A549 (cell line): ENCODE data around the gene MEAK7. TPM values are rescaled to one million over a fixed set of nuclear protein-coding genes. Genes with fewer than 3 reads are reported as not detected.

Experiments used
- ATAC-seq, 2 experiments: fragments of 200-7000 bp in 1 of 2; fragments of >200 bp in 1 of 2; cut with Nextera tagmentation in 1 of 2; cut with Tn5 transposase in 1 of 2; 3 replicates each; pipeline versions ENCODE4 v1.8.0 to v1.9.1; 2018 to 2020; ENCODE audit warnings: mild to moderate bottlenecking in 1 of 2, moderate library complexity in 1 of 2
- CTCF ChIA-PET: fragments of 300-600 bp; sonication (Branson Sonifier 250); formaldehyde crosslinking; extraction: SDS; loops from one replicate; lab custom pipeline; 2021; ENCODE audit warnings: antibody characterized with exemption, inconsistent platforms; lab: Yijun Ruan, JAX
- POLR2A ChIA-PET: fragments of 350-600 bp; formaldehyde crosslinking; extraction: SDS; loops from one replicate; lab custom pipeline; 2021; ENCODE audit warnings: antibody characterized with exemption, inconsistent platforms; lab: Yijun Ruan, JAX
- DNase-seq, 2 experiments: peaks; one replicate each; pipeline versions ENCODE4 v3.0.0 to v3.0.0-alpha.2; 2011 to 2016; ENCODE audit warnings: low read depth in 1 of 2, low spot score in 1 of 2
- FAIRE-seq: peaks from 2 replicates; lab custom pipeline; 2011; peaks lifted over from hg19 to GRCh38; lab: Jason Lieb, UNC
- H3K27ac ChIP-seq, 2 experiments: fragments of >200 bp; sonication (Bioruptor Twin); formaldehyde crosslinking; 3 replicates each; pipeline ENCODE4 v1.5.1; 2016 to 2017
- H3K4me1 ChIP-seq: fragments of >200 bp; sonication (Bioruptor Twin); formaldehyde crosslinking; 3 replicates; pipeline ENCODE4 v1.6.1; 2016
- H3K4me2 ChIP-seq: fragments of >200 bp; sonication (Bioruptor Twin); formaldehyde crosslinking; 3 replicates; pipeline ENCODE4 v1.6.1; 2016
- H3K4me3 ChIP-seq: fragments of >200 bp; sonication (Bioruptor Twin); formaldehyde crosslinking; 3 replicates; pipeline ENCODE4 v1.5.1; 2016
- H3K9me3 ChIP-seq: fragments of >200 bp; sonication (Bioruptor Twin); formaldehyde crosslinking; 3 replicates; pipeline ENCODE4 v1.6.1; 2016
- CEBPB ChIP-seq, 2 experiments: fragments of >200 bp in 1 of 2; sonication (Bioruptor Twin) in 1 of 2; formaldehyde crosslinking in 1 of 2; IDR thresholded peaks; 2 replicates each; pipeline ENCODE4 v1.6.1; 2012 to 2016
- CHD4 ChIP-seq: fragments of 200-600 bp; sonication (generic); IDR thresholded peaks from 2 replicates; pipeline ENCODE4 v1.6.1; 2016; ENCODE audit warnings: antibody characterized with exemption, mild to moderate bottlenecking, borderline replicate concordance
- ELK1 ChIP-seq: fragments of 150-350 bp; IDR thresholded peaks from 2 replicates; pipeline ENCODE4 v1.6.1; 2014; ENCODE audit warnings: low read depth, mild to moderate bottlenecking, low read length
- HDAC2 ChIP-seq: fragments of 200-600 bp; sonication (generic); IDR thresholded peaks from 2 replicates; pipeline ENCODE4 v1.6.1; 2016
- REST ChIP-seq: fragments of 200-600 bp; sonication (generic); IDR thresholded peaks from 2 replicates; pipeline ENCODE4 v1.6.1; 2016; ENCODE audit warnings: antibody characterized with exemption, mild to moderate bottlenecking, moderate library complexity
- SREBF2 ChIP-seq: fragments of 450-650 bp; IDR thresholded peaks from 2 replicates; pipeline ENCODE4 v1.6.1; 2014; ENCODE audit warnings: mild to moderate bottlenecking, moderate library complexity
- ZFP36 ChIP-seq: fragments of 450-650 bp; IDR thresholded peaks from 2 replicates; pipeline ENCODE4 v1.6.1; 2014; ENCODE audit warnings: borderline replicate concordance; ENCODE audit not compliant: partially characterized antibody
- WGBS: methylation state at CpG from one replicate; pipeline ENCODE4 v1.1.6; 2017; ENCODE audit errors: missing lambda C conversion rate; 5-methylcytosine and 5-hydroxymethylcytosine counted together
- polyA plus RNA-seq, 4 experiments: library from polyadenylated mRNA; depleted of rRNA in 3 of 4; stranded (reverse); fragments of >200 nt; fragmentation: RNase III in 1 of 4; extraction: RNeasy Plus Mini Kit Qiagen cat#74134 plus additional on column Dnase treatment in 1 of 4; gene quantifications; 2 replicates in 3 of 4; 3 replicates in 1 of 4; pipeline ENCODE4 v1.2.3, GENCODE V29; 2011 to 2017

Gene MEAK7
- polyA plus RNA-seq, 2 of the 4 experiments (the other 2 are of a cell fraction), result 26.2 to 30.5 TPM

- Histone ChIP-seq H3K4me1 (no peaks in the 10 kb centered on the region), H3K4me2 (no peak overlapping the region), H3K4me3 (no peak overlapping the region), H3K27ac (no peak overlapping the region), H3K9me3 (no peaks in the 10 kb centered on the region)
- POLR2A ChIA-PET, result no interaction called here
- DNase-seq (no peak), ATAC-seq (peak in 1 of 2 experiments; percentile 21; a peak in 3 of 6 replicates), FAIRE-seq (no peak)
- WGBS, result 92% methylated on average over 5 of the region's 14 CpGs
- CTCF ChIA-PET, result interaction anchor here (1.0 to 2.8 kb wide), 2 partner anchors 24 to 183 kb away, joined by 3 to 13 read pairs; no protein-coding TSS in a partner anchor
- TF ChIP-seq HDAC2, result no peak
- TF ChIP-seq, all 56 proteins: peak for 0
These were observed 44.5 kb downstream of the MEAK7 start for GRCh38 chr16:84459941-84460405.

DNA sequence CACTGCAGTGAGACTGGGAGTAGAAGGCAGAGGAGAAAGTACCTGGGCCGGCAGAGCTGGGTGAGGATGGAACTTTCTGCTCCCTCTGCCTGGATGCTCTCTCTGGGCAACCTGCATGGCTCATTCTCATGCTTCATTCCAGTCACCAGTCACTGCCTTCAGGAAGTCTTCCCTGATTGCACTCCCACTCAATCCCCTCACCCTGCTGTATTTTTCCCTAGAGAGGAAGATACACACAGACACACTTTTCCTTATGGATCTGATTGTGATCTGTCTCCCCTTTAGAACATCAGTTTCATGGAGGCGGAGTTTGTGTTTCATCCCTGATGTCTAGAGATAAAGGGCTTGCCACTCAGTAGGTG is 44.9 kb downstream of the MEAK7 start:
- DNase-seq (no peak), FAIRE-seq (no peak), ATAC-seq (no peak)
- ChIA-PET POLR2A (no interaction called here), CTCF (no interaction called here)
- WGBS, result 88% methylated on average over 2 of the region's 2 CpGs
- TF ChIP-seq CEBPB (IDR thresholded peaks at IDR 0.05), result no peak
- peak; percentile 41 for TF ChIP-seq ZFP36
- Histone ChIP-seq H3K4me3 (no peak overlapping the region), H3K4me1 (no peaks in the 10 kb centered on the region), H3K4me2 (no peak overlapping the region), H3K9me3 (no peaks in the 10 kb centered on the region), H3K27ac (no peak overlapping the region)

GRCh38 chr16:84458606-84459532 is 45.6 kb downstream of the MEAK7 start:
- Histone ChIP-seq H3K9me3 (no peaks in the 10 kb centered on the region), H3K4me2 (no peak overlapping the region), H3K27ac (no peak overlapping the region), H3K4me3 (no peak overlapping the region), H3K4me1 (no peaks in the 10 kb centered on the region)
- DNase-seq (no peak), FAIRE-seq (no peak), ATAC-seq (no peak)
- 97% methylated on average over 38 of the region's 38 CpGs for WGBS
- ChIA-PET POLR2A (no interaction called here), CTCF (no interaction called here)
- TF ChIP-seq ELK1, result no peak

DNA sequence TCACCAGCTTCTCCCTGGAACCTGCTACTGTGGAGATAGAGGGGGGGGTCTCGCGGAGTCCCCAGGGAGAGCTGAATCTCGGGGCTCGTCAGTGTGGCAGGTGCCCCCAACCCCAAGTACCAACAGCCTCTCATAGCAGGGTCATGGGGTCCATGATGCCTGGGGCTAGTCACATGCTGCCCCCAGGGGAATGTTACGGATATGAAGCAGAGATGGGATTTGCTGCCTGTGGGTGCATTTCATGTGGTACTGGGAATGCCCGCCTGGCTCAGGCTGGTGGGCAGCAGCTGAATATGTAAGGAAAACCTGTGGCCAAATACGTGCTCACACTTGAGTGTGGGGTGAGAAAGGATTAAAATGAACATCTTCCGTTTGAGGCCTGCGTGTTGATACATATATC is 49.4 kb downstream of the MEAK7 start:
- FAIRE-seq, result no peak
- 96% methylated on average over 9 of the region's 9 CpGs for WGBS
- Histone ChIP-seq H3K4me2 (no peak overlapping the region), H3K4me1 (no peaks in the 10 kb centered on the region), H3K27ac (no peak overlapping the region), H3K9me3 (no peaks in the 10 kb centered on the region), H3K4me3 (no peak overlapping the region)
- no peak for TF ChIP-seq CHD4
- no peak for TF ChIP-seq REST
- TF ChIP-seq SREBF2, result no peak
- ChIA-PET CTCF (interaction anchor here (4.0 kb wide), 1 partner anchor 178 kb away, joined by 12 read pairs; no protein-coding TSS in a partner anchor), POLR2A (no interaction called here)
- 0 out of 6 replicates have a peak, but pooled peaks of 1 of the 2 experiments have one; percentile 39 for ATAC-seq
- no peak for DNase-seq

Other genes with a start within 250 kb of the MEAK7 start
- gene WFDC1, start 209.8 kb downstream of the MEAK7 start, polyA plus RNA-seq (2011; rRNA removed), result 0.13 TPM in 1 of 2 replicates, not detected in the other
- not detected in 3 replicates for gene WFDC1, start 209.8 kb downstream of the MEAK7 start, polyA plus RNA-seq (2017; fragmentation: RNase III; extraction: RNeasy Plus Mini Kit Qiagen cat#74134 plus additional on column Dnase treatment)
- 0.17 and 0.28 TPM in 2 replicates for gene ATP2C2, start 136.1 kb downstream of the MEAK7 start, polyA plus RNA-seq (2011; rRNA removed)
- 0.14 to 0.37 TPM (median 0.29 TPM) in 3 replicates for gene ATP2C2, start 136.1 kb downstream of the MEAK7 start, polyA plus RNA-seq (2017; fragmentation: RNase III; extraction: RNeasy Plus Mini Kit Qiagen cat#74134 plus additional on column Dnase treatment)
- 89.7 and 94.1 TPM in 2 replicates for gene COTL1, start 113.4 kb upstream of the MEAK7 start, polyA plus RNA-seq (2011; rRNA removed)
- 372 to 495 TPM (median 379 TPM) in 3 replicates for gene COTL1, start 113.4 kb upstream of the MEAK7 start, polyA plus RNA-seq (2017; fragmentation: RNase III; extraction: RNeasy Plus Mini Kit Qiagen cat#74134 plus additional on column Dnase treatment)
- 21.0 and 22.3 TPM in 2 replicates for gene KLHL36, start 143.9 kb upstream of the MEAK7 start, polyA plus RNA-seq (2011; rRNA removed)
- 19.1 to 21.4 TPM (median 20.0 TPM) in 3 replicates for gene KLHL36, start 143.9 kb upstream of the MEAK7 start, polyA plus RNA-seq (2017; fragmentation: RNase III; extraction: RNeasy Plus Mini Kit Qiagen cat#74134 plus additional on column Dnase treatment)
- gene USP10, start 195.3 kb upstream of the MEAK7 start, polyA plus RNA-seq (2011; rRNA removed), result 93.5 and 144 TPM in 2 replicates
- 60.6 to 64.2 TPM (median 61.5 TPM) in 3 replicates for gene USP10, start 195.3 kb upstream of the MEAK7 start, polyA plus RNA-seq (2017; fragmentation: RNase III; extraction: RNeasy Plus Mini Kit Qiagen cat#74134 plus additional on column Dnase treatment)